ENCODE data around the gene ELAC1.

DNA sequence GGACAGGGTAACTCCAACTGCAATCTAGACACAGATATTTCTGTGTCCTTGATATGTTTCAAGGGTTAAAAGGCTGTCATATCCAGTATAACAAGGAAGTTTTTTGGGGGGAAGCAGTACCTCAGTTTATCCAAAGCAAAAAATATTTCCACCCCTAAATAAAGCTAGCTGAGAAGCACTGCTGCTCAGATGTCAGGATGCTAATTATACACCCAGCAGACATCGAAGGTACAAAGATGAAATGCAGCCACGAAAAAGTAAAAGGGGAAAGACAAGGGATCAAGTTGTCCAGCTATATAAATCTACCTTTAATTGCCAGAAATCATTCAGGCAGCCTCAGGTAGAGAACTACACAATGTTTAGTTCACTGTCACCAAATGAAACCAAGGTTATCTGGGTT, 26.2 kb downstream of the ELAC1 start:
- TF ChIP-seq, protein P1, sequence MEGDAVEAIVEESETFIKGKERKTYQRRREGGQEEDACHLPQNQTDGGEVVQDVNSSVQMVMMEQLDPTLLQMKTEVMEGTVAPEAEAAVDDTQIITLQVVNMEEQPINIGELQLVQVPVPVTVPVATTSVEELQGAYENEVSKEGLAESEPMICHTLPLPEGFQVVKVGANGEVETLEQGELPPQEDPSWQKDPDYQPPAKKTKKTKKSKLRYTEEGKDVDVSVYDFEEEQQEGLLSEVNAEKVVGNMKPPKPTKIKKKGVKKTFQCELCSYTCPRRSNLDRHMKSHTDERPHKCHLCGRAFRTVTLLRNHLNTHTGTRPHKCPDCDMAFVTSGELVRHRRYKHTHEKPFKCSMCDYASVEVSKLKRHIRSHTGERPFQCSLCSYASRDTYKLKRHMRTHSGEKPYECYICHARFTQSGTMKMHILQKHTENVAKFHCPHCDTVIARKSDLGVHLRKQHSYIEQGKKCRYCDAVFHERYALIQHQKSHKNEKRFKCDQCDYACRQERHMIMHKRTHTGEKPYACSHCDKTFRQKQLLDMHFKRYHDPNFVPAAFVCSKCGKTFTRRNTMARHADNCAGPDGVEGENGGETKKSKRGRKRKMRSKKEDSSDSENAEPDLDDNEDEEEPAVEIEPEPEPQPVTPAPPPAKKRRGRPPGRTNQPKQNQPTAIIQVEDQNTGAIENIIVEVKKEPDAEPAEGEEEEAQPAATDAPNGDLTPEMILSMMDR (conservative IDR thresholded peaks at IDR 0.05; ENCODE audit: low read length), result no peak
- TF ChIP-seq EZH2phosphoT487 (IDR thresholded peaks at IDR 0.05; ENCODE audit: borderline replicate concordance, low read depth, low read length), result no peak
